HG02852 (cell line): ENCODE results near the gene TMEM178A.
"Not testable (repeated sequence)": the region's sequence is repeated elsewhere in the genome, so short reads cannot be mapped to it uniquely, and the experiment has no call there.

Experiments
- ATAC-seq: cut with Tn5 transposase; IDR thresholded peaks from one replicate; pipeline ENCODE4 v1.9.1; 2021; ENCODE audit warnings: mild to moderate bottlenecking, moderate library complexity; ENCODE audit not compliant: unreplicated experiment

Gene TMEM178A

GRCh38 chr2:39647104-39647765, 18.5 kb upstream of the TMEM178A start:
- ATAC-seq, result no peak

GRCh38 chr2:39648580-39648979, 17.1 kb upstream of the TMEM178A start:
- ATAC-seq, result no peak

- ATAC-seq, result no peak
Measured at GRCh38 chr2:39649511-39649910, 16.2 kb upstream of the TMEM178A start.

- ATAC-seq, result no peak
Measured at GRCh38 chr2:39650468-39650867, 15.2 kb upstream of the TMEM178A start.

- not testable (repeated sequence) for ATAC-seq
Measured at GRCh38 chr2:39656215-39656614, 9.5 kb upstream of the TMEM178A start.

GRCh38 chr2:39657287-39657937, 8.3 kb upstream of the TMEM178A start:
- no peak for ATAC-seq

GRCh38 chr2:39658371-39658770, 7.3 kb upstream of the TMEM178A start:
- ATAC-seq, result no peak

GRCh38 chr2:39659765-39660611, 5.7 kb upstream of the TMEM178A start:
- ATAC-seq, result no peak

- no peak for ATAC-seq
Measured at GRCh38 chr2:39660612-39661236, 5.0 kb upstream of the TMEM178A start.

- ATAC-seq, result no peak
Measured at GRCh38 chr2:39661826-39662225, 3.9 kb upstream of the TMEM178A start.

- no peak for ATAC-seq
Measured at GRCh38 chr2:39663187-39663930, 2.4 kb upstream of the TMEM178A start.

- no peak for ATAC-seq
Measured at GRCh38 chr2:39664232-39664887, 1.4 kb upstream of the TMEM178A start.

GRCh38 chr2:39664888-39665591, 677 bp upstream of the TMEM178A start:
- no peak for ATAC-seq

- ATAC-seq, result no peak
Measured at GRCh38 chr2:39666491-39667101, 879 bp downstream of the TMEM178A start.

- no peak for ATAC-seq
Measured at GRCh38 chr2:39667104-39667885, 1.6 kb downstream of the TMEM178A start.

- ATAC-seq, result no peak
Measured at GRCh38 chr2:39667886-39668276, 2.2 kb downstream of the TMEM178A start.

GRCh38 chr2:39668576-39669080, 2.9 kb downstream of the TMEM178A start:
- no peak for ATAC-seq

GRCh38 chr2:39671604-39672003, 5.9 kb downstream of the TMEM178A start:
- no peak for ATAC-seq
